K562 (cell line): ENCODE data around the gene DIS3L. TPM values are rescaled to one million over a fixed set of nuclear protein-coding genes. Genes with fewer than 3 reads are reported as not detected.

Source experiments
- BDP1 ChIP-seq: IDR thresholded peaks from 3 replicates; pipeline ENCODE4 v1.6.1; 2011; ENCODE audit not compliant: insufficient read length, insufficient read depth
- CHD2 ChIP-seq: IDR thresholded peaks from 2 replicates; pipeline ENCODE4 v1.6.1; 2011; ENCODE audit warnings: low read depth, low read length
- MTA3 ChIP-seq: fragments of 450-650 bp; formaldehyde crosslinking; IDR thresholded peaks from 2 replicates; pipeline ENCODE4 v1.6.1; 2017; ENCODE audit warnings: mild to moderate bottlenecking, borderline replicate concordance
- NBN ChIP-seq: fragments of 450-650 bp; IDR thresholded peaks from 2 replicates; pipeline ENCODE4 v1.6.1; 2016; ENCODE audit warnings: low read depth, mild to moderate bottlenecking
- NFIX ChIP-seq: fragments of 250-450 bp; sonication (Bioruptor Pico); IDR thresholded peaks from 2 replicates; pipeline ENCODE4 v1.4.0; 2020; ENCODE audit warnings: low read depth, mild to moderate bottlenecking, moderate library complexity
- RFX7 ChIP-seq: fragments of 250-450 bp; sonication (Bioruptor Pico); IDR thresholded peaks from 2 replicates; pipeline ENCODE4 v1.5.1; 2021; ENCODE audit warnings: mild to moderate bottlenecking
- TBL1XR1 ChIP-seq, 2 experiments: IDR thresholded peaks; 2 replicates each; pipeline ENCODE4 v1.6.1; 2012; ENCODE audit warnings: improper control_type of control experiment in 2 of 2, low read length in 2 of 2, mild to moderate bottlenecking in 1 of 2
- ZFP30 ChIP-seq: fragments of 250-450 bp; sonication (Bioruptor Pico); IDR thresholded peaks from 2 replicates; pipeline ENCODE4 v1.8.0; 2022; ENCODE audit warnings: moderate library complexity, mild to moderate bottlenecking, inconsistent platforms, borderline replicate concordance
- ZNF165 ChIP-seq: fragments of 250-450 bp; sonication (Bioruptor Pico); IDR thresholded peaks from 2 replicates; pipeline ENCODE4 v1.4.0; 2020; ENCODE audit warnings: borderline replicate concordance
- ZNF354B ChIP-seq: fragments of 250-450 bp; sonication (Bioruptor Pico); IDR thresholded peaks from 2 replicates; pipeline ENCODE4 v1.4.0; 2020
- polyA plus RNA-seq, 8 experiments: library from polyadenylated mRNA; depleted of rRNA in 4 of 8; stranded (reverse) in 5 of 8; unstranded in 3 of 8; fragments of >200 nt; fragmentation: Nextera tagmentation in 2 of 8; fragmentation: Illumina TruSeq in 1 of 8; extraction: Ambion mirVana in 2 of 8; extraction: Trizol in 1 of 8; gene quantifications; 2 replicates each; pipeline versions ENCODE4 v1.2.1 to v1.2.3, GENCODE V29; 2011 to 2014; ENCODE audit warnings: inconsistent platforms in 1 of 8, missing spikeins in 1 of 8
- total RNA-seq, 7 experiments: library from RNA; depleted of rRNA in 6 of 7; stranded (reverse); fragments of >200 nt in 6 of 7; fragmentation: Illumina TruSeq in 2 of 7; extraction: Trizol in 2 of 7; gene quantifications; 2 replicates each; pipeline versions ENCODE4 v1.2.1 to v1.2.3, GENCODE V29; 2011 to 2021; ENCODE audit warnings: low replicate concordance in 1 of 7
- TF ChIP-seq, protein P1 (sequence below): fragments of 200-600 bp; sonication (generic); IDR thresholded peaks from one replicate; pipeline ENCODE4 v1.6.1; 2012; ENCODE audit warnings: mild to moderate bottlenecking, low read depth, low read length, inconsistent platforms
- TF ChIP-seq, protein P2 (sequence below), 2 experiments: fragments of 450-650 bp; IDR thresholded peaks; 2 replicates each; pipeline ENCODE4 v1.6.1; 2018; ENCODE audit warnings: mild to moderate bottlenecking in 2 of 2, low read depth in 1 of 2; ENCODE audit not compliant: partially characterized antibody in 2 of 2

The DIS3L gene
- total and polyA plus RNA-seq, 9 of the 15 experiments (the other 6 are each of a cell fraction or from before 2014, with no cell fraction given), result 5.9 to 34.6 (median 16.9) TPM

DNA sequence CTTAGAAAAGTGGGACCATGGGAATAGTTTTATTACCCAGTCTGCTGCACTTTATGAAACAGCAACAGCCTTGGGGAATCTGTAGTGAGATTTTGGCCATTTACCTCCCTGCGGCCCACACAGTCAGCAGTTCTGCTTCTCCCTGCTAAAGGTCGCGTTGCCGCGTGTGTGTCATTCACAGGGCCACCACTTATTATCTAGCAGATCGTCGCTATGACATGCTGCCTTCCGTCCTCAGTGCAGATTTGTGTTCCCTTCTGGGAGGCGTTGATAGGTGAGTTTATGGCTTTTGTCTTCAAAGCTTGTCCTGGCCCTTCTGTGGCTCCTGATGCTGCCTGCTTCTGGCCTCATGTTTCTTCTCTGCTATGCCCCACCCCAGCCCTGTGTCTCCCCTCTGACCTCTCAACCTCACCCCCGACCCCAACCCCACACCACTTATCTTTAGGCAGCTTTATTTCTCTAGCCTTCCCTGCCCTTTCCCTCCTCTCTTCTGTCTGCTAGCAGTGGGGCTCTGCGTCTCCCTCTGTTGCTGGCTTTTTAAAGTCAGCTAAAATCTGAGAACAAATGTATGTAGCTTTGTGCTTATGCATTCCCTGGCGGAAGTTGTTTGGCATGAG lies 30.1 kb downstream of the DIS3L start (continued):
- TF ChIP-seq ZNF165 (CRISPR knock-in tag) (no peak), NFIX (CRISPR knock-in tag) (no peak), BDP1 (no peak), CHD2 (no peak), ZNF354B (no peak), RFX7 (no peak), NBN (peak; percentile 28; the same call in 1 of the 2 replicates), MTA3 (no peak), TBL1XR1 (IDR thresholded peaks at IDR 0.05; ENCODE audit: low read length in 2 of 2) (0 out of 4 replicates have a peak, but pooled peaks of 1 of the 2 experiments have one; percentile 10), ZFP30 (CRISPR knock-in tag) (no peak)
- TF ChIP-seq, protein P1, sequence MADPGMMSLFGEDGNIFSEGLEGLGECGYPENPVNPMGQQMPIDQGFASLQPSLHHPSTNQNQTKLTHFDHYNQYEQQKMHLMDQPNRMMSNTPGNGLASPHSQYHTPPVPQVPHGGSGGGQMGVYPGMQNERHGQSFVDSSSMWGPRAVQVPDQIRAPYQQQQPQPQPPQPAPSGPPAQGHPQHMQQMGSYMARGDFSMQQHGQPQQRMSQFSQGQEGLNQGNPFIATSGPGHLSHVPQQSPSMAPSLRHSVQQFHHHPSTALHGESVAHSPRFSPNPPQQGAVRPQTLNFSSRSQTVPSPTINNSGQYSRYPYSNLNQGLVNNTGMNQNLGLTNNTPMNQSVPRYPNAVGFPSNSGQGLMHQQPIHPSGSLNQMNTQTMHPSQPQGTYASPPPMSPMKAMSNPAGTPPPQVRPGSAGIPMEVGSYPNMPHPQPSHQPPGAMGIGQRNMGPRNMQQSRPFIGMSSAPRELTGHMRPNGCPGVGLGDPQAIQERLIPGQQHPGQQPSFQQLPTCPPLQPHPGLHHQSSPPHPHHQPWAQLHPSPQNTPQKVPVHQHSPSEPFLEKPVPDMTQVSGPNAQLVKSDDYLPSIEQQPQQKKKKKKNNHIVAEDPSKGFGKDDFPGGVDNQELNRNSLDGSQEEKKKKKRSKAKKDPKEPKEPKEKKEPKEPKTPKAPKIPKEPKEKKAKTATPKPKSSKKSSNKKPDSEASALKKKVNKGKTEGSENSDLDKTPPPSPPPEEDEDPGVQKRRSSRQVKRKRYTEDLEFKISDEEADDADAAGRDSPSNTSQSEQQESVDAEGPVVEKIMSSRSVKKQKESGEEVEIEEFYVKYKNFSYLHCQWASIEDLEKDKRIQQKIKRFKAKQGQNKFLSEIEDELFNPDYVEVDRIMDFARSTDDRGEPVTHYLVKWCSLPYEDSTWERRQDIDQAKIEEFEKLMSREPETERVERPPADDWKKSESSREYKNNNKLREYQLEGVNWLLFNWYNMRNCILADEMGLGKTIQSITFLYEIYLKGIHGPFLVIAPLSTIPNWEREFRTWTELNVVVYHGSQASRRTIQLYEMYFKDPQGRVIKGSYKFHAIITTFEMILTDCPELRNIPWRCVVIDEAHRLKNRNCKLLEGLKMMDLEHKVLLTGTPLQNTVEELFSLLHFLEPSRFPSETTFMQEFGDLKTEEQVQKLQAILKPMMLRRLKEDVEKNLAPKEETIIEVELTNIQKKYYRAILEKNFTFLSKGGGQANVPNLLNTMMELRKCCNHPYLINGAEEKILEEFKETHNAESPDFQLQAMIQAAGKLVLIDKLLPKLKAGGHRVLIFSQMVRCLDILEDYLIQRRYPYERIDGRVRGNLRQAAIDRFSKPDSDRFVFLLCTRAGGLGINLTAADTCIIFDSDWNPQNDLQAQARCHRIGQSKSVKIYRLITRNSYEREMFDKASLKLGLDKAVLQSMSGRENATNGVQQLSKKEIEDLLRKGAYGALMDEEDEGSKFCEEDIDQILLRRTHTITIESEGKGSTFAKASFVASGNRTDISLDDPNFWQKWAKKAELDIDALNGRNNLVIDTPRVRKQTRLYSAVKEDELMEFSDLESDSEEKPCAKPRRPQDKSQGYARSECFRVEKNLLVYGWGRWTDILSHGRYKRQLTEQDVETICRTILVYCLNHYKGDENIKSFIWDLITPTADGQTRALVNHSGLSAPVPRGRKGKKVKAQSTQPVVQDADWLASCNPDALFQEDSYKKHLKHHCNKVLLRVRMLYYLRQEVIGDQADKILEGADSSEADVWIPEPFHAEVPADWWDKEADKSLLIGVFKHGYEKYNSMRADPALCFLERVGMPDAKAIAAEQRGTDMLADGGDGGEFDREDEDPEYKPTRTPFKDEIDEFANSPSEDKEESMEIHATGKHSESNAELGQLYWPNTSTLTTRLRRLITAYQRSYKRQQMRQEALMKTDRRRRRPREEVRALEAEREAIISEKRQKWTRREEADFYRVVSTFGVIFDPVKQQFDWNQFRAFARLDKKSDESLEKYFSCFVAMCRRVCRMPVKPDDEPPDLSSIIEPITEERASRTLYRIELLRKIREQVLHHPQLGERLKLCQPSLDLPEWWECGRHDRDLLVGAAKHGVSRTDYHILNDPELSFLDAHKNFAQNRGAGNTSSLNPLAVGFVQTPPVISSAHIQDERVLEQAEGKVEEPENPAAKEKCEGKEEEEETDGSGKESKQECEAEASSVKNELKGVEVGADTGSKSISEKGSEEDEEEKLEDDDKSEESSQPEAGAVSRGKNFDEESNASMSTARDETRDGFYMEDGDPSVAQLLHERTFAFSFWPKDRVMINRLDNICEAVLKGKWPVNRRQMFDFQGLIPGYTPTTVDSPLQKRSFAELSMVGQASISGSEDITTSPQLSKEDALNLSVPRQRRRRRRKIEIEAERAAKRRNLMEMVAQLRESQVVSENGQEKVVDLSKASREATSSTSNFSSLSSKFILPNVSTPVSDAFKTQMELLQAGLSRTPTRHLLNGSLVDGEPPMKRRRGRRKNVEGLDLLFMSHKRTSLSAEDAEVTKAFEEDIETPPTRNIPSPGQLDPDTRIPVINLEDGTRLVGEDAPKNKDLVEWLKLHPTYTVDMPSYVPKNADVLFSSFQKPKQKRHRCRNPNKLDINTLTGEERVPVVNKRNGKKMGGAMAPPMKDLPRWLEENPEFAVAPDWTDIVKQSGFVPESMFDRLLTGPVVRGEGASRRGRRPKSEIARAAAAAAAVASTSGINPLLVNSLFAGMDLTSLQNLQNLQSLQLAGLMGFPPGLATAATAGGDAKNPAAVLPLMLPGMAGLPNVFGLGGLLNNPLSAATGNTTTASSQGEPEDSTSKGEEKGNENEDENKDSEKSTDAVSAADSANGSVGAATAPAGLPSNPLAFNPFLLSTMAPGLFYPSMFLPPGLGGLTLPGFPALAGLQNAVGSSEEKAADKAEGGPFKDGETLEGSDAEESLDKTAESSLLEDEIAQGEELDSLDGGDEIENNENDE, result no peak
- TF ChIP-seq, protein P2, sequence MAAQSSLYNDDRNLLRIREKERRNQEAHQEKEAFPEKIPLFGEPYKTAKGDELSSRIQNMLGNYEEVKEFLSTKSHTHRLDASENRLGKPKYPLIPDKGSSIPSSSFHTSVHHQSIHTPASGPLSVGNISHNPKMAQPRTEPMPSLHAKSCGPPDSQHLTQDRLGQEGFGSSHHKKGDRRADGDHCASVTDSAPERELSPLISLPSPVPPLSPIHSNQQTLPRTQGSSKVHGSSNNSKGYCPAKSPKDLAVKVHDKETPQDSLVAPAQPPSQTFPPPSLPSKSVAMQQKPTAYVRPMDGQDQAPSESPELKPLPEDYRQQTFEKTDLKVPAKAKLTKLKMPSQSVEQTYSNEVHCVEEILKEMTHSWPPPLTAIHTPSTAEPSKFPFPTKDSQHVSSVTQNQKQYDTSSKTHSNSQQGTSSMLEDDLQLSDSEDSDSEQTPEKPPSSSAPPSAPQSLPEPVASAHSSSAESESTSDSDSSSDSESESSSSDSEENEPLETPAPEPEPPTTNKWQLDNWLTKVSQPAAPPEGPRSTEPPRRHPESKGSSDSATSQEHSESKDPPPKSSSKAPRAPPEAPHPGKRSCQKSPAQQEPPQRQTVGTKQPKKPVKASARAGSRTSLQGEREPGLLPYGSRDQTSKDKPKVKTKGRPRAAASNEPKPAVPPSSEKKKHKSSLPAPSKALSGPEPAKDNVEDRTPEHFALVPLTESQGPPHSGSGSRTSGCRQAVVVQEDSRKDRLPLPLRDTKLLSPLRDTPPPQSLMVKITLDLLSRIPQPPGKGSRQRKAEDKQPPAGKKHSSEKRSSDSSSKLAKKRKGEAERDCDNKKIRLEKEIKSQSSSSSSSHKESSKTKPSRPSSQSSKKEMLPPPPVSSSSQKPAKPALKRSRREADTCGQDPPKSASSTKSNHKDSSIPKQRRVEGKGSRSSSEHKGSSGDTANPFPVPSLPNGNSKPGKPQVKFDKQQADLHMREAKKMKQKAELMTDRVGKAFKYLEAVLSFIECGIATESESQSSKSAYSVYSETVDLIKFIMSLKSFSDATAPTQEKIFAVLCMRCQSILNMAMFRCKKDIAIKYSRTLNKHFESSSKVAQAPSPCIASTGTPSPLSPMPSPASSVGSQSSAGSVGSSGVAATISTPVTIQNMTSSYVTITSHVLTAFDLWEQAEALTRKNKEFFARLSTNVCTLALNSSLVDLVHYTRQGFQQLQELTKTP (IDR thresholded peaks at IDR 0.05; ENCODE audit: low read depth in 1 of 2, partially characterized antibody in 2 of 2), result no peak
